HG03159 (cell line): ENCODE results near the gene MOGAT3.

ENCODE experiments used
- ATAC-seq: cut with Tn5 transposase; IDR thresholded peaks from one replicate; pipeline ENCODE4 v1.9.1; 2021; ENCODE audit warnings: mild to moderate bottlenecking, moderate library complexity; ENCODE audit not compliant: unreplicated experiment

MOGAT3 gene, protein sequence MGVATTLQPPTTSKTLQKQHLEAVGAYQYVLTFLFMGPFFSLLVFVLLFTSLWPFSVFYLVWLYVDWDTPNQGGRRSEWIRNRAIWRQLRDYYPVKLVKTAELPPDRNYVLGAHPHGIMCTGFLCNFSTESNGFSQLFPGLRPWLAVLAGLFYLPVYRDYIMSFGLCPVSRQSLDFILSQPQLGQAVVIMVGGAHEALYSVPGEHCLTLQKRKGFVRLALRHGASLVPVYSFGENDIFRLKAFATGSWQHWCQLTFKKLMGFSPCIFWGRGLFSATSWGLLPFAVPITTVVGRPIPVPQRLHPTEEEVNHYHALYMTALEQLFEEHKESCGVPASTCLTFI

DNA sequence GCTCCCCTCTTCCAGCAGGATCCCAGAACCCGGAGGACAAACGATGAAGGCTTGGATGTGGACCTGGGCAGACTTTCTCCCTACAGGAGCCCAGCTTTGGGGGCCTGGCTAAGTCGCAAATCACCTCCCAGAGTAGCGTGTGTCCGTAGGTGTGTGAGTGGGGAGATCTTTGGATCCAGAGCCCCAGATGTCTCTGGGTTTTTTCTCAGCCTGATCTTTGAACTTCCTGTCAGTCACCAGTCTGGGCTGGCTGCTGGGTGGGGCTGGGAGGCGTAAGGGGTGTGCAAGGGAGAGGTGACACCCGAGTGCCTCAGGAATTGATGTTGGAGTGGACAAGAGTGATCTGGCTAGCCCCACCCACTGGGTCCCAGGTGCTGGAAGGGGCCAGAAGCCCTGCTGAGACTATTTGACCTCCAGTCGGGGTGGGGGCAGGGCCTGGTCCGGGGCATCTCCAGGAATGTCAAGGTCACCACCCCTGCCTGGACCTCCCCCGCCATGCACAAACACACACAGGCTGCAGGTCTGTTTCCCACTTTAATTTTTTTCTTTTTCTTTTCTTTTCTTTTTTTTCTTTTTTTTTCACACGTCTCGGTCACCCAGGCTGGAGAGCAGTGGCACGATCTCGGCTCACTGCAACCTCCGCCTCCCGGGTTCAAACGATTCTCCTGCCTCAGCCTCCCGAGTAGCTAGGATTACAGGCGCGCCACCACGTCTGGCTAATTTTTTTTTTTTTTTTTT lies at the start of gene MOGAT3:
MOGAT3 (minus strand) TSS at position 175 of the 738 bp plus-strand sequence. CDS start 182 bp downstream, outside the sequence.
- no peak for ATAC-seq

DNA sequence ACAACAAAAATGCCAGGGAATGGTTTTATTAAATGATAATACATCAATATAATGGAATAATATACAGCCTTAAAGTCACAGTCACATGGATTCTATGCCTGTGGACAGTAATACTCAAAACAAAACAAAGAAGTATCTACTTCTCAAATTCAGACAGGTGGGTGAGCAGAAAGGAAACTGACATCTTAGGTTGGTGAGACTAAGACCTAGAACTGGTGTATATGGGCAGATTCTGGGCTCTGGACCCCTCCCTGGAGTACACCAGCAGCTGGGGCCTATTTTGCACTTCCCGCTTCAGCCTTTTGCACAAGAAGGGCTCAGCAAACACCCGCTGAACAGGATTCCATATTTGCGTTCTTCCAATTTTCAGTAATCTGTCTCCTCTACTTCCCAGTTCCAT lies 49.5 kb upstream of the MOGAT3 start:
- no peak for ATAC-seq

DNA sequence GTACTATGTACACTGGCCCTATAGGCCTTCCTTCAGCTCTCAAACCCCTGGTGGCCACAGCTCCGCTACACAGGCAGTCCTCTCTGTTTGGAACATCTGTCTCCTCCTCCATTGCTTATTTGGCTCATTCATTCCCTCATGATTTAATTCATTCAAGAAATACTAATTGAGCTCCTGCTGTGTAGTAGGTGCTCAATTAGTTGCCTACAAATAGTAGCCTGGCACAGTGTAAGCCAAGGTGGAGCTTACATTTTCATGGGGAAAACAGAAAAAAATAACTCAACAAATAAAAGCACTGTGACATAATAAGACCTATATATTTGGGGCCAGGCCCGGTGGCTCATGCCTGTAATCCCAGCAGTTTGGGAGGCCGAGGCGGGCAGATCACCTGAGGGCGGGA lies 47.4 kb upstream of the MOGAT3 start:
- no peak for ATAC-seq

DNA sequence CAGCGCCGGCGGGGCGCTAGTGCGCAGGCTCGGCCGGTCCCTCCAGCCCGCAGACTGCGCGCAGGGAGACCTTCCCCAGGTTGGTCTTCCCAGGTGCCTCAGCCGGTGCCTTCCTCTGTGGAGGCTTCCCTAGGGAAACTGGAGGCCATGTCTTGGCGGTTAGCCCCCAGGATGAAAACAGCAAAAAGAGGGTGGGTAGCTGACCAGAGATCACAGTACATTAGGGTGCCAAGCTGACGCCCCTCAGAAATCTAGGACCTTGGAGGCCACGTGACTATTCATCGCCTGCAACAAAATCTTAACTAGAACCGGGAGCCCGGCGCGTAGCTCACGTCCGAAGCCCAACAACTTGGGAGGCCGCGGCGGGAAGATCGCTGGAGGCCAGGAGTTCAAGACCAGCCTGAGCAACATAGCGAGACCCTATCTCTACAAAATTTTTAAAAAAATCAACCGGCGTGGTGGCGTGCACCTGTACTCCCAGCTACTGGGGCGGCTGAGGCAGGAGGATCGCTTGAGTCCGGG lies 44.4 kb upstream of the MOGAT3 start:
- no peak for ATAC-seq

DNA sequence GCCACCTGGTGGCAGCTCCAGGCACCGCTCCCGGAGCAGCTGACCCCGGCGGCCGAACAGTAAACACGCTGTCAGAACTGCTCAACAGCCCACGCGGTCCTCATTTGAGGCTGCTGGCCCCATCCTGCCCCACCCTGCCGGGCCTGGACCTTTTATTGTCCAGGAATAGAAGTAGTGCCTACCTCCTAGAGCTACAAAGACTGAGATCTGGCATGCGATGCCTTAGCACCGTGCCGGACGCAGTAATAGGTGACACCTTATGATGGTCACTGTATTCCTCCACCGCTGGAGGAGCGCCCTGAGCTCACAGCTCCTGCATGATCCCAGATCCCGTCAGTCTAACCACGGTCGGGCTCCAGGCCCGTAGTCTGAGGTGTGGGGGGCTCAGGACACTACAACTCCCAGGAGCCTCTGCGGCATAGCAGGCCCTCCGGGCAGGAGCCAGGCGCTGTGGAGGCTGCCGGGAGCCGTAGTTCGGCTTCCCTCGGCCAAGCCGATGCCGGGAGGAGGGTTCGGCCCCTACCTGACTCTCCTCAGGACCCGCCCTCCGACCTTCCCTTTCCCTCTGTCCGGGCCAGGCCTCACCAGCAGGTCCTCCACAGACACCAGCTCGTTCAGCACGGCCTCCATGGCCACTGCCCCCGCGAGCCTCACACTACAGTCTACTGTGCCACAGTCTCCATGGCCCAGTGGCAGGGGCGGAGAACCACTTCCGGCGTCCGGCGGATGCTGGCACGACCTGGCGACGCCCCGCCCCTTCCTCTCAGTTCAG lies 43.7 kb upstream of the MOGAT3 start, which contains the start of gene FIS1:
FIS1 (minus strand) TSS at position 707 of the 772 bp plus-strand sequence; CDS start at position 630, 77 bp downstream.
- ATAC-seq: peak; percentile 93

DNA sequence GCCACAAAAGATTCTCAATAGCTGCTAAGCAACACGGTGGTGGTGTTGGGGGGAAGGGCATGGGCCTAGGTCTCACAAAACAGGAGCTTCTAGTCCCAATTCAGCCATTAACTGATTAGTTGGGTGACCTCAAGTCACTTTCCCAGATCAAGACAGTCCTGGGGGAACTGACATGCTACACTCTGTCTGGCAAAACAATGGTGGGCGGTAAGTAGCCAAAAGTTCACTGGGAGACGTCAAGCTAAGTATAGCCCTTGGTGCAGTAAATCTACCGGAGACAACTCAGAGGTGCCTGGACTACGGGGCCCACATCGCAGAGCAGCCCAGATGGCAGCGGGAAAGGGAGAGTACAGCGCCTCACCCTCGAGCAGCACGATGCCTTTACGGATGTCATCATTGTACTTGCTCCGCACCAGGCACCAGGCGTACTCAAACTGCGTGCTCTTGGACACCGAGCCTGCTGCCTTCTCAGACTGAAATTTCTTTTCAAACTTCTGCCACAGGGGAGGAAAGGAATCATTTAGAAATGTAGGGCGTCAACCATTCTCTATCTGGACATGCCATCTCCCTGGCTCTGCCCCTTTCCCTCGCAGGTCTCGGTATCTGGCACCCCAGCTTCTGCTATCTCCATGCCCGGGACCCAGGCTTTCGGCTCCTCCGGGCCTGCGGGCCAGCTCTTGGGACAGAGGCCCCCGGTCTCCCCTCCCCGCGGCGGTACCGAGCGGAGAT lies 43.0 kb upstream of the MOGAT3 start:
- no peak for ATAC-seq

DNA sequence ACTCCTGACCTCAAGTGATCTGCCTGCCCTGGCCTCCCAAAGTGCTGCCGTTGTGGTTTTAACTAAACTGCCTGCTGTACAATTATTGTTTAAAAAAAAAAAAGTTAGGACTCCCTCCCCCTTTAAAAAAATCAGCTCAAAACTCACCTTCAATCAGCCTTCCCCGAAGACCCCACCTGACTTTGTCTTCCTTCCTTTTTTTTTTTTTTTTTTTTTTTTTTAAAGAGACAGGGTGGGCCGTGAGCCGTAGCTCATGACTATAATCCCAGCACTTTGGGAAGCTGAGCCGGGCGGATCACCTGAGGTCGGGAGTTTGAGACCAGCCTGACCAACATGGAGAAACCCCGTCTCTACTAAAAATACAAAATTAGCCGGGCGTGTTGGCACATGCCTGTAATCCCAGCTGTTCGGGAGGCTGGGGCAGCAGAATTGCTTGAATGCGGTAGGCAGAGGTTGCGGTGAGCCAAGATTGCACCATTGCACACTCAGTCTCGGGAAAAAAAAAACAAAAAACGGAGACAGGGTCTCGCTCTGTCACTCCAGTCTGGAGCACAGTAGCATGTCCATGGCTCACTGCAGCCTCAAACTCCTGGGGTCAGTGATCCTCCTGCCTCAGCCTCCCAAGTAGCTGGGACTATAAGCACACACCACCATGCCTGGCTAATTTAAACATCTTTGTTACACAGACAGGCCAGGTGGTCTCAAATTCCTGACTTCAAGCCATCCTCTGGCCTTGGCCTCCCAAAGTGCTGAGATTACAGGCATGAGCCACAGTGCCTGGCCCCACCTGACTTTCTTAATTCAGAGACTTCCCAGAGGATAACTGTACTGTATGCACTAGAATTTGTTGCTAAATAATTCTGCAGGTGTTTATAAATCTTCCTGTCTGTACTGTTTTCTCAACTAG lies 40.9 kb upstream of the MOGAT3 start:
- ATAC-seq: no peak

DNA sequence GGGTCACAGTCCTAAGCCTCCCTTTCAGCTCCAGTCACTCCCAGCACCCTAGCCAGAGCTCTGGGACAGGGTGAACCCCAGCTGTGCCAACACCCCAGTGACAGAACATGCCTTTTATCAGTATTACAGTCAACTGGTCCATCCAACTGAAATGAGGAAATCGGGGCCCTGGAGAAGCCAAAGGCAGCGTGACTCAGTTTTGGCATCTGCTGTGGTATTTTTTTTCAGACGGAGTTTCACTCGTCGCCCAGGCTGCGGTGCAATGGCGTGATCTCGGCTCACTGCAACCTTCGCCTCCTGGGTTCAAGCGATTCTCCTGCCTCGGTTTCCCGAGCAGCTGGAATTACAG lies 40.2 kb upstream of the MOGAT3 start:
- no peak for ATAC-seq

DNA sequence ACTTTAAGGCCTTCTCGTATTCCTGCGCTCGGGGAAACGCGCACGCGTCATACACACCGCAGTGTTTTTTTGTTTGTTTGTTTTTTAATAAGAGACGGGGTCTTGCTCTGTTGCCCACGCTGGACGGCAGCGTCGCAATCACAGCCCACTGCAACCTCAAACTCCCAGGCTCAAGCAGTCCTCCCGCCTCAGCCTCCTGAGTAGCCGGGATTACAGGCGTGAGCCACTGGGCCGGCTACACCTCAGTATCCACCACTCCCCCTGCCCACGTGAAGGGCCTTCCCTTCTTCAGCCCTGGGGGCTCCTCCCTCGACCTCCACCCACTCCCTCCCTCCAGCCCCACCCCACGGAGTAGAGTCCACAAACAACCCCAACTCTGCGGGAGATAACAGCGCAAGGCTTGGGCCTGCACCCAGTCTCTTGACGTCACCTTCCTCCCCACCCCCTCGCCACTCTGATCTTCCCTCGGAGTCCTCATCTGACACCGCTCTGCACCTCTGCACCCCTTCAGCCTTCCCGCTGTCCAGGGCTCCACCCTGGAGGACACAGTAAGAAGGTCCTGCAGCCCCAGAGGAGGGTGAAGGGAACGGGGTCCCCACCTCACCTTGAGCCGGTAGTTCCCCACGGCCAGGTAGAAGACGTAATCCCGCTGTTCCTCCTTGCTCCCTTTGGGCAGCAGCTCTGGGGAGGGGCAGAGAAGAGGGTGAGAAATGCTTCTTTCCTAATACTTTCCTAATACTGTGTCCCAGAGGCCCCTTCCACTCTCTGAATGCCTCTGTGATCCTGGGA lies 39.6 kb upstream of the MOGAT3 start:
- ATAC-seq: no peak

DNA sequence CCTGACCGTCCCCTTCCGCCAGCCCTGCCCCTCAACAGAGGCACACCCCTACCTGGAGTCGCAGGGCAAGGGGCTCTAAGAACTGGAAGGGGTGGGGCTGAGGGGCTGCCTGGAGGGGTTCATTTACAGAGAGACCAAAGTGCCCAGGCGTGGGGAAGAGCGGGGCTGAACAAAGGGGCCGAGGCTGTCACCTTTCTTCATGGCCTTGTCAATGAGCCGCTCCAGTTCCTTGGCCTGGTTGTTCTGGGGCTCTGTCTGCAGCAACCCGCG lies 39.0 kb upstream of the MOGAT3 start:
- no peak for ATAC-seq

DNA sequence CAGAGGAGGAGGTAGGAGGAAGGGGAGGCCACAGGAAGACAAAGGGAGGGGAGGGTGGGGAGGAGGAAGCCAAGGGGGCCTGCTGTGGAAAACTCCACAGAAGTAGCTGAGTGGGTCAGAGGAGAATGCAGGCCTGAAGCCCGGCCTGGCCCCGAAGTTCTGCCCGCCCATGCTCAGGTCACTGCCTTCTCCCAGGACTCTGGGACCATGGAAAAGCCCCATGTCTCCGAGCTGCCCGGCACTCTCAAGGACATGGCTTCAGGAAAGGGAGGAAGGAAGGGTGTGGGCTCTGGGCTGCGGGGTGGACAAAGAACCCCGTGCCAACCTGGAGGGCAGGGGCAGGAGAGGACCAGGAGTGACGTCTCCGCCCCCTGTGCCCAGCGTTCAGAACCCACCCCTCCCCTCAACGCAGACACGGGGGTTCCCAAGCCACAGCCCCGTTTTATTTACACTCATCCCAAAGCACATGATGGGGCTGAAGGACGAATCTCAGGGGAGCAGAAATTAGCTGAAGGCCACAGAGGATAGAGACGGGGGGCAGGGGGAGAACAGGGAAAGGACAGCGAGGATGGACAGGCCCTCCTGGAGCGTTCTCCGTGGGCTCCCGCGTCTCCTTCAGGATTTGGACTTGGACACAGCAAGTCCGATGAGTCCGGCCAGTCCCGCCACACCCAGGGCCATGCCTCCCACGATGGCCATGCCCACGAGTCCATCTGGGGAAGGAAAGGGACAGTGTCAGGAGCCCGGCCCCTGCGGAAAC lies 38.5 kb upstream of the MOGAT3 start:
- ATAC-seq: no peak

DNA sequence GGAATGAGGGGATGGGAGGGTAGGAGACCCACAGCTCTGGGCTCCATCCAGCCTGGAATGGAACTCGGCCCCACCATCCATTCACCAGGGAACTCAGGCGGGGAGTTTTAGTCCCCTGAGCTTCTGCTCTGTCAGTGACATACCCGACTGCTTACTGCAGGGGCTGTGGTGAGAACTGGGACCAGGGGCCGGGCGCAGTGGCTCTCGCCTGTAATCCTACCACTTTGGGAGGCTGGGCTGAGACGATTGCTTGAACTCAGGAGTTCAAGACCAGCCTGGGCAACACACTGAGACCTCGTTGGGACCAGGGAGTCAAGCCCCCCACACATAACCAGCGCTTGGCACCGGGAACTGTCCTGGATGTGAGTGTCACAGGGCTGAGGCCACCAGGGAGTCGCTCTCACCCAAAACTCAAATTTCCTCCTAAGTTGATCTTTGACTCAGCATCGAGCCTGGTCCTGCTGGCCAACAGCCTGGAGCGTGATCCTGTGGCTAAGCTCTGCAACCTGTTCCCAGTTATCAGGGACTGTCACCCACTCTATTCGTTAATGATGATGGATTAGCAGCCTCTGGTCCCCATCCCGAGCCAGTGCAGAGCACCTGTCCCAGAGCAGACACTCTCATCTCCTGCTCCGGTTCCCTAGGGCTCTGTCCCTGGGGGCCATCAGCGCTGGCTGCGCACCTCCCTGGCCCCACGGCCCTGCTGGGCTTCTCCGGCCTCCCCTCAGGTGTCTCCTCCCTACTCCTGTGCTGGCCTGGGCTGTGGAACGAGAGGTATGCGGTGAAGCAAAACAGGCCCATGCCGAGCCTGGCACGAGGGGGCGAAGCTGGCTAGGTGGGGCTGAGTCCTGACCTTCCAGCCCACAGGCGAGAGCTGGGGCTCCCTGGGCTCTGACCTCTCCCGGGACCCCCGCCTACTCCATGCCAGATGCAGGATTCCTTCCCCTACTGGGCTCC lies 37.7 kb upstream of the MOGAT3 start:
- ATAC-seq: no peak

DNA sequence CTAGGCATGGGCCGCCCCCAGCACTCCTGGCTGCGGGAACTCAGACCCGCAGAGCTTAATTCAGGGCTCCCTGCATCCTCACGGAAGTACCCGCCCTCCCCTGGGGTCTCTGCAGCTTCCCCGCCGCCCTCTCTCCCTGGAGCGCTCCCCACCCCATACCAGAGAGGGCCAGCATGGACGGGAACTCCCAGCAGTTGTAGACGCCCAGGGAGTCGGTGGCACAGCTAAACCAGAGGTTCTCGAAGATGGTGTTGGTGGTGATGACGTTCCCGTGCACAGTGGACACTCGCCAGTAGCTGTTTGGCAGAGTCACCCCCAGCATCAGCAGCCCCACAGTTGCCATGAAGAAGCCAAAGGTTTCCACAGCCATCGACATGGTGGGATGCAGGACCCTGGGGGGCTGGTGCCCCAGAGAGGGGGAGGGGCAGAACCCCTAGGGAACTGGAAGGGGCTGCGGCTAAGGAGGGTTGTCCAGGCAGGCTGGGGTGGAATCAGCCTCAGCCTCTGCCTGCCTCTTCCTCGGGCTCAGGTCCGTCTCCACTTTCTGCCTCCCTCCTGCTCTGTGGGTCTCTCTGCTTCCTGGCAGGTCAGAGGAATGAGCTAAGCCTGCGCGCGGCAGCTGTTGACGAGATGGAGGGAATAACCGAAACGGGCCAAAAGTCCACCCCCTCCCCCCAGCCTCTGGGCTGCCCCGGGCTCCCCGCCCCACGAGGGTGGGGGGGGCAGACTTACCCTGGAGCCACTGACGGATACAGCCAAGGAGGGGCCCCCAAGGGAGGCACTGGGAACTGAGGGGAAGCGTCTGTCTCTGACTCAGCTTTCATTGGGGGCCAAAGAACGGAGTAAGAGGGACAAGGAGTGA lies 36.6 kb upstream of the MOGAT3 start, which contains the start of gene CLDN15:
CLDN15 (minus strand) TSS at position 597 of the 862 bp plus-strand sequence; CDS start at position 376, 221 bp downstream.
- ATAC-seq: no peak

DNA sequence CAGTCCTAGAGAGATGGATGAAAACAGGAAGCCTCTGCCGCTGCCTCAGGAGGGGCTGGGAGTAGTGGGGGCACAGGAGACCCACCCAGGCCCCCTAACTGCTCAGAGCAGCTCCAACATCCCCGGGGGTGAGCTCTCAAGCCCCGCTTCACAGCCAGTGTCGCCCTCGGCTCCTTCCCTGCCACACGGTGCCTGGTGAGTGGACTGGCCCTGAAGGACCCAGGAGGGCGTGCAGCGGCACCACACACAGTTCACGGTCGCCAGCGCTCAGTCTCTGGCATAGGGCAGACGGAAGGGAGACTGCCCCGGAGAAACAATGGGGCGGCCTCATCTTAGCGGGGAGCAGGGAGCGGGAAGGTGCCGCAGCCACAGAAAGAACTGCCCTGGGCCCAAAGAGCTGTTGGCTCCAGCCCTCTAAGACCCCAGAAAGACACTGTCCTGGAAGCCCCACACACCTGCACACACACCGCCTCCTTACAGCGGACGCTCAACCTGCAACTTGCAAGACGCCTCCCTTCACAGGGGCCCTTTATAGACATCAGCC lies 35.5 kb upstream of the MOGAT3 start:
- ATAC-seq: no peak

DNA sequence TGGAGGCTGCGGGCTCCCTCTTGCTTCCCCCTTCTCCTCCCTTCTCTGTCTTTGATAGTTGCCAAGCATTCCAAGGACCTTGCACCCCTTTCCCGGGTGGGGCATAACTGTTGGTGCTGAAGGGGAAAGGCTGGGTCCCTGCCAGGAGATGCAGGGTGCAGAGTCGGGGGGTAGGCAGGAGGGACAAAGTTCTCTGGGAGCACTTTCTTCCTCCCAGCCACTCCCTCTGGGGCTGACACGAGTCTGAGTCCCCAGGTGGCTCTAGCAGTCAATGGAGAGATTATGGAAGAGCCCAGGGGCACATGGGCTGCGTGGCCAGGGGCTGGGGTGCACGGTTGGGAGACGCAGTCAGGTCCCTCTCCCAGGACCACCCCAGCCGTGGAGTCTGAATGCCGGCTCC lies 34.7 kb upstream of the MOGAT3 start:
- no peak for ATAC-seq

DNA sequence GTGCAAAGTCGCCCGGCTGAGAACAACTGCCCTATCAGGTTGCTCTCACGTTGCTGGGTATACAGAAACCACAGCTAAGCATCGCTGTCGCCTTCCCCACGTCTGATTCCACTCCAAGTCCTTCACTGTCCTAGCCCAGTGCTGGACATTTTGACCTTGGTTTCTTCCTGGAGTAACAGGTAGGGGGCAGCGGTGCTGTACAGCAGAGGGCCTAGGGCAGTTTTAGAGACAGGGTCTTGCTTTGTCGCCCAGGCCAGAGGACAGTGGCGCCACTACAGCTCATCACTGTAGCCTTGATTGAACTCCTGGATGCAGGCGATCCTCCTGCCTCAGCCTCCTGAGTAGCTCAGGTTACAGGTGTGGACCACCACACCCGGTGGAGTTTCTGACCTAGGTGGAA lies 34.2 kb upstream of the MOGAT3 start:
- ATAC-seq: no peak
